Right lung (tissue), 5 donors: ENCODE data around the gene ID4. TPM values are rescaled to one million over a fixed set of nuclear protein-coding genes. Genes with fewer than 3 reads are reported as not detected.
"Not testable (repeated sequence)": the region's sequence is repeated elsewhere in the genome, so short reads cannot be mapped to it uniquely, and the experiment has no call there.

Experiments used
- DNase-seq, 2 donors: peaks; one replicate each; pipeline ENCODE4 v3.0.0-alpha.2; 2013
- polyA plus RNA-seq, 5 donors: library from polyadenylated mRNA; unstranded; fragments of 120-200 nt; gene quantifications; one replicate each; pipeline versions ENCODE4 v1.2.1 to v1.2.3, GENCODE V29; 2013; ENCODE audit warnings: inconsistent platforms in 1 of 5, low replicate concordance in 1 of 5; ENCODE audit not compliant: insufficient read length in 5 of 5, insufficient read depth in 1 of 5

ID4 gene
- polyA plus RNA-seq, 5 donors = 41.5 to 57.5 (median 46.0) TPM

DNA sequence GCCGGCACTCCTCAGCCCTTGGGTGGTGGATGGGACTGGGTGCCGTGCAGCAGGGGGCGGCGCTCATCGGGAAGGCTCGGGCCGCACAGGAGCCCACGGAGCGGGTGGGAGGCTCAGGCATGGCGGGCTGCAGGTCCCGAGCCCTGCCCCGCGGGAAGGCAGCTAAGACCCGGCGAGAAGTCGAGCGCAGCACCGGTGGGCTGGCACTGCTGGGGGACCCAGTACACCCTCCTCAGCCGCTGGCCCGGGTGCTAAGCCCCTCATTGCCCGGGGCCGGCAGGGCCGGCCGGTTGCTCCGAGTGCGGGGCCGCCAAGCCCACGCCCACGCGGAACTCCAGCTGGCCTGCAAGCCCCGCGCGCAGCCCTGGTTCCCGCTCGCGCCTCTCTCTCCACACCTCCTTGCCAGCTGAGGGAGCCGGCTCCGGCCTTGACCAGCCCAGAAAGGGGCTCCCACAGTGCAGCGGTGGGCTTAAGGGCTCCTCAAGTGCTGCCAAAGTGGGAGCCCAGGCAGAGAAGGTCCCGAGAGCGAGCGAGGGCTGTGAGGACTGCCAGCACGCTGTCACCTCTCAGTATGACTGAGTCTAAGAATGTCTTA, 17.3 kb downstream of the ID4 start:
- DNase-seq = not testable (repeated sequence)

DNA sequence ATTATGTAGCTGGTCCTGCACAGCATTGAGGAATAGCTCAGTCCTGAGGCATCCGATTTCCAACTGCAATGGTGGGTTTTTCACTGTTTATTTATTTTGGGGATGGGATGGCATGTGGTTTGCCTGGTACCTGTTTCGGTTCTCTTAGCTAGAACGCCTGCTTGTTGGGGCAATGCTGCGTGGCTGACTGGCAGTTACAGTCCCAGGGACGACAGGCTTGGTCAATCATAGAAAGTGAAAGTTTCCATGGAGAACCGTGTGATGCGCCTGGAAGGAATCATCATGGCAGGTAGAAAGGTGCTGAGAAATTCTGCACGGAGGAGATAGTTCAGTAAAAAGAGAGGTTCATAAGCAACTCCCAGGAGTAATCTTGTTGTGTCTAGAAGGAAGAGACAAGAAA, 18.4 kb downstream of the ID4 start:
- DNase-seq = no peak

DNA sequence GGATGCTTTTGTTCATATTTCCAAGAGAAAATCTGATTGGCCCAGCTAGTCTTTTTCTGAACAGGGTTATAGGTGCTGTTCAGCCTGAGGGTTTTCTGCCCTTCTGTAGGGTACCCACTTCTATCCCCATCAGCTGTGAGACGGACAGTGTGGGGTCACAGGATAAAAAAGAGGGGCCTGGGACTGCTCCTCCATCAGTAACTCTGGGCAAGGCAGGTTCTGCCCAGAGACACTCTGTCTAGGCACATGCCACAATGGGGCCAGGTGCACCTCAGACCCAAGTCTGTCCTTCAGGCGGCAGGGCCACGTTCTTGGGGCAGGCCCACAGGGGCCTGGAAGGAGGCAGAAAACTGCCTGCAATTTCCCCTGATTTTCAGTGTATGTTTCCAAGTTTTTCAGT, 20.0 kb downstream of the ID4 start:
- DNase-seq = no peak

DNA sequence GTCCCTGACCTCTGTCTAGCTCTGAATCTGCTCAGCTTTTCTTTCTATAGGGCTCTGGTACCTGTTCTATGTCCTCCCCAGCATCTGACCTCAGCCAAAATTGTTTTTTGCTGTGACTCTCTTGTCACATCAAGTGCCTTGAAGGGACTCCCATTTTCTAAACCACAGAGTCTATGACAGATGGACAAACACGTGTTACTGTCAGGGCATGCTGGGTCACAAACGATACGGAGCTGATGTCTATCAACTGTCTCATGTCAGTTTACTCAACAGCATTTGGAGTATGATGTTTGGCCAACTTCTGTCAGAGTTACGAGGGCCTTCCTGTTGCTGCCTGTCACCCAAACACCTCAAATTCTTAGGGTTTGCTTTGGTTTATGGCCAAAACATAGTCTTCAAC, 20.5 kb downstream of the ID4 start:
- no peak for DNase-seq

DNA sequence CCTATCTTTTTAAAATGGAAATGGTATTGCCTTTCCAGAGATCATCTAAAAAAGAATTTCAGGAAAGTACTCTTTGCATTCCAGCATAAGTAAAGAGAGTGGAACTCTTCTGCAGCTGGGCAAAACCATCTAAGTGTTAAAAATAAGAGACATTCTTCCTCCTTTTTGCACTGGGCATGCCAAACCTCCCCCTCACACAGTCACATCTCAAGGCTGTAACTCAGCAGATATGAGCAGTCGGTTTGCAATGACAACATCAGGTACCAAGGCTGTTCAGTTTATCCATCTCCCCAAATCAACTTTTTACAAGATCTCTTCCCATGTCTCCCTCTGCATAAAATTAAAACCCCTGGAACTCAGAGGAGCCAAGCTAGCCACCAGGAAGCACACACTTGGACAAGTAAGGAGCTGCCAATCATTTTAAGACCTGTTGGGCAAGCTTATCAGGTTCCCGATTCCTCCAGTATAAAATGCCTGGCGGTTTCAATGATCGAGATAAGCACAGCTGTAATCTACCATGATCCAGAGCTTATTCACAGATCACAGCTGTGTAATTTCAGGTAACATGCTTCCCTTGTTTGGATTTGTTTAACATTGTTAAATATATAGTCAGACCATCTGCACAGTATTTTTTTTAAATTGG, 23.2 kb downstream of the ID4 start:
- no peak for DNase-seq

DNA sequence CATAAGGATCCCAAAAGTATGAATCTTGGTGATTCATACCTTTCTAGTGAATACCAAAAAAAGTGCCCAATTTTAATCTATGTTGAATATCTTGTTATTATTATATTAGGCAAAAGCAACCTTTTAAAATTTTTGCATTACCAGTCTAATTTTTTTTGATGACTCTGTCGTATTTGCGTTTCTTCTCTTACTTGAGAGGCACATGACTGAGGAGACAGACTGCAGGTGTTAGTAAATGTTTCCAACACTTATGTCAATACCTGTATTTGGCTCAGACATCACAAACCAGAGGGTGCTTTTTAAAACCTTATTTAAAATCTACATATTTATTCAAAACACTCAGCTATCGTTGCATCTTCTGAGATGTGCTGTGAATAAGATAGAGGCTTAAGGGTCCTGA, 27.1 kb downstream of the ID4 start:
- no peak for DNase-seq

DNA sequence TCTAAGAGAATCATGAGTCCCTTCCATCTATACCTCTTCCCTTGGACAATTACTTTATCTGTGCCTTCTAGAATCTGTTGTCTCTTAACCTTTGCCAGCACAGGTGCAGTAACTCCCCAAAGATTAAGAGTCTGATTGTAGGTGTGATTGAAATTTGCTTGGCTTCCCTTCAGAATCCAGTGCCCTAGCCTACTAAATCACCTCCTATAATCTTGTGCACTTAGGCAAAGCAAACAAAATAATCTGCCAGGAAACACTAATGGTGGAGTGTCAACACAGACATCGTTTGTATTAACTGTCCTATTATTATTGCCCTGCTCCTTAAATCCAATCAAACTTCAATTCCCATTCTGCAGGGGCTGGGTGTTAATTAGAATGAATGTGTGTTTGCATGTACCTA, 28.0 kb downstream of the ID4 start:
- no peak for DNase-seq

DNA sequence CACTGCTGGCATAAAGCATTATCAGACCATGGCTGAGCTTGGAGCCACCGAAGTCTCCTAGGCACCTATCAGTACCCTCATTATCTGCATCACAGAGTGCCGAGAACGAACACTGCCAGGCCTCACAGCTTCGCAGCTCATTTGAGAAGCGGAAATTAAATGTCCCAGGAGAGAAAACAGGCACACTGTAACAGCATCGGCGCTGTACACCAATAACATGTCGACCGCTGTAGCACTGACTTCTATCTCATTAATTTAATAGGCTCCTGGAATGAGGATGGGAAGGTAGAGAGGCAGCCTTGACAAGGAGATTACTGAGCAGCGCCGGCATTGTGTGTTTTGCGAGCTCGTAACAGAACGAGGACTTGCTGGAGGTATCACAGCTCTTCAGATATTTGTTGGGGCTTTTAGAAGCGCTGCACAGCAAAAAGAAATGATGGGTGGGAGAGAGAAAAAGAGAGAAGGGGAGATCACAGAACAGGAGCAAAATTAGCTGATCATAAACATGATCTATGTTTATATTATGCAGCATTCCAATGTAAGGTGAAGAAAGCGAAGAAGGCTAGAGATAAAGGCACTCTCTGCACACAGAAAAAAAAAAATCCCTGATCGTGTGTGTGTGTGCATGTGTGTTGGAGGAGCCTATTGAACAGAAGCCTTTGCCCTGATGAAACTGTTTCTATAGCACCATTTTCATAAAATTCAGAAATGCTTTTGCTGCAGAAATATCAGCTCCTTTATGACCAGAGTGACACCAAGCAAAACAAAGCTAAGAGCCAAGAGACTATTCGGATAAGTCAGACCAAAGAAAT, 29.2 kb downstream of the ID4 start:
- no peak for DNase-seq

DNA sequence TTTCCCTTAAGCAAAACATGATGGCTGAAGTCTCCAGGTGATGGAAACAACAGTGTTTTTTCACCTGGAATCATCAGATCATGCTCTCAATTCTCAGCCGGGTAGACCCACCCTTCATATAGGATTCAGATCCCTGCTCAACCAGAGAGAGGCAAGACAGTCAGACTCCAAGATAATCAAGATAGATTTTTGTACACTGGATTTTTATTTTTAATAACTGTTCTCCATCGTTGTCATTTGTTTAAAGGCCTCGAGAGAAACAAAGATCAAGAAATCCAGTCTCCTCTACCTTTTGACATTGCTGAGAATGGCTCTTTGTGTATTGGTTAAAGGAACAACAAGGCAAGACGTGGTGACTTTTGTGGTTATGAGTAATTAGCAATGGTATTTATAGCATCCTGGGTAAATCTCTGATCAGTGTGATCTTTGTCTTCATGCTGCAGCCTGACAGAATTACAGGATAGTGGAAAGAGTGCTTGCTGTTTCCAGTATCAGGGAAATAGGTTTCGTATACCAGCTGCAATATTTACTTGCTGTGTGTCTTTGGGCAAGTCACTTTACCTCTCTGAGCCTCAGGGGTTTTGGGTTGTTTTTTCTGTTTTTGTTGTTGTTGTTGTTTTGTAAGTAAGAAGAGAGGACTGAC, 29.9 kb downstream of the ID4 start:
- no peak for DNase-seq

DNA sequence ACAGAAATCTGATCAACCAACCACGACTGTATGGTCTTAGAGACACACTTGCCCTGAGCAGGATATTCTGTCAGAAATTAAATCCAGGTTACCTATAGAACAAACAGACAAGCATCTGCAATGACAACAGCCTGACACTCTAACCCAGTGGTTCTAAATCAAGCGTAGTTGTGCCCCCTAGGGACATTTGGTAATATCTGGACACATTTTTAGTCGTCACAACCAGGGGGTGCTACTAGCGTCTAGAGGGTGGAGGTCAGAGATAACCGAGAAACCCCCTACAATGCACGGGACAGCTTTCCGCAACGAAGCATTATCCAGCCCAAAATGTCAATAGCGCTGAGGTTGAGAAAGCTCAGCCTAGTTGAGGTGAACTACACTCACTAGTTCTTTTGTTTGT, 32.3 kb downstream of the ID4 start:
- DNase-seq = no peak

DNA sequence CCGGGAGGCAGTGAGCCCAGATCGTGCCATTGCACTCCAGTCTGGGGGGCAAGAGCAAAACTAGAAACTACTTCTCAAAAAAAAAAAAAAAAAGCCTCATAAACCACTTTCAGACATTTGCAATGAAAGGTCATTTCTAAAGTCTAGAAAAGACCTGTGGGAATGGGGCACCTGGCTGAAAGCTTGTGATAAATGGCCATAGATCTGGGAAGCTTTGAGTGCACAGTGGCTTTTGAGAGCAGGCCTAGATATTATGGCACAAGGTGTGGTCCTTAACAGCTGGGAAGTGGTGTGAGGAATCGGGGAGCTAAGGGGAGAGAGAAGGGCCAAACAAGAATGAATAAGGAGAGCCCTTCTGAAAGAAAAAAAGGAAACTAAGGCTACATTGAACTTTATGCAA, 33.2 kb downstream of the ID4 start:
- DNase-seq = no peak

DNA sequence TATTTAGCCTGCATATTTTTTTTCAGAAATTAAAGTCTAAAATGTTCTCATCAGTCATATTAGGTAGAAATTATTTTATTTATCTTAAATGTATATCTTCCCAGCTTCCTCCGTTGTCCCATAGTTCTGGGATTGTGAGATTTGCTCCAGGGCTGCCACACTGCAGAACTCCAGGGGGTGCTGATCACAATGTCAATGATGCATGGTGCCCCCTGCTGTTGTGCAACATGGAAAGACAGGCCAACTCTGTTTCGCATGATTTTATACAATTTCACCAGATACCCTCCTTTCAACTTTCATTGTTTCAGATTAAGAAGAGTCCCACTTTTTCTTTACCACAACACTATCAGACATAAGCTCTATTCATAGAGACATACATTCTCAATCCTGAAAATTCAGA, 35.9 kb downstream of the ID4 start:
- DNase-seq = no peak

DNA sequence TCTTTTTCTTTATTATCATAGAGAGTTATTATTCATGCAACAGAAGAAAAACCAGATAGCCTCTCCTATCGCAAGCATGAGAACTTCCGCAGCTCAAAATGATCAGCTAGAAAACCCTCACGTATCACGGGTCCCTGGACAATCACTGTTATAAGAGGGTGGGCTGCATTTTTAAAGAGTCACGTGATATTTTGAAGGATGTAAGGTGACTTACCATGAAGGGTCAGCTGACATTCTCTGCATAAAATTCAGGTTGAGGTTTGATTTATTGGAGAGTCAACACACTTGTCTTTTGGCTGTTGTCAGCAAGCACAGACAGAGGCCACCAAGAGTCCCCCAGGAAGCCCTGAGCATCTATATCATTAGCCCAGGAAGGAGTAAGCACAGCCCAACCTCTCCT, 39.5 kb downstream of the ID4 start:
- DNase-seq = no peak

DNA sequence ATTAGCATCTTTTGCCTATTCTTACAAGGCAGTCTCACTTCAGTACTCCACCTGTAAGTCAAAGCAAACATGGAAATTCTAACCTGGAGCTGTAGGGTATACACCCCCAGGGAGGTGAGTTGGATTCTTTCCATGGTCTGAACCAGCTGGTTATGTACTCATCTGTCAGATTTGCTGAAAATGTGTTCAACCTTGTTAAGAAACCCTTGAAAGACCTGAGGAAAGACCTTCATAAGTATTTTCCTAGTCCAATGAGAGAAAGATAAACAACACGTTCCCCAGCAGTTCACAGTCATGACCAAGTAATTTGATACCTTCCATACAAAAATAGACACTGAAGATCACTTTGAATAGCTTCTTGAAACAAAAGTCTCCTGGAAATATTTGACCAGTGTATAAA, 42.5 kb downstream of the ID4 start:
- peak; percentile 35 to 37 for DNase-seq

DNA sequence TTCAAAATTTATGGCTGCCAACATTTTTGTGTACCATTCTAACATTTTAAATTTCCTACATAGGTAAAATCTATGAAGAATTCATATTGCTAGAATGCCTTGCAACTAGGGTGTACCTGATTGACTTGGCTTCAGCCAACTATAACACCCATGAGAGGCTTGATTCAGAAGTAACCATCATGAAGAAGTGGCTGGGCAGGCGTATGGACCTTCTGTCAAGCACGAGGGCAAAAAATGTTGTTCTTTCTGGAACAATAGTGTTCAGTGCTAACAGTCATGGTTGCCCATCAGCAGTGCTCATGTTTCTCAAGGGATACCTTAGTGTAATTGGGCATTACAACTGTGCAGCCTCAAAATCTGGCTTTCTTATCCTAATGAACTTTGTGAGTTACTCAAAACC, 42.9 kb downstream of the ID4 start:
- no peak for DNase-seq

DNA sequence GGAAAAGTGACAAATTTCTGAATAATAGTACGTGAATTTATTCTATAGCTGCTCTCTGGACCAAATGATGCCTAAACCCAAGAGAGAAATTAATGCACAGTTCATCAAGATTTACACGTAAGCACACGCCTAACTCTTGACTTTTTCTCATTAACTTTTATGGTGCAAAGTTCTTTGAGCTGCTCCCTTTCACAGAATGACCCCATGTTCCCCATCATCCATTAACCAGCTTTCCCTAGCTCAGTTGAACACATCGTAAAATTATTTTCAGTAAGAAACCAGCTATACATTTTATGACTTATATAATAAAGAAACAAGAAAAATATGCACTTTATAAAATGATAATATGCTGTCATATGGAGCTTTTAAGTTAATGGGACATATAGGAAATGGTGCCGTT, 54.3 kb downstream of the ID4 start:
- no peak for DNase-seq
